GM12873 (cell line): Measurements from ENCODE around the gene ZKSCAN3.
A peak's percentile ranks its signal among the peaks of the same experiment; 100 is the strongest.

ENCODE experiments used
- TF ChIP-seq, protein P1 (sequence below): IDR thresholded peaks from 2 replicates; pipeline ENCODE4 v1.5.1; 2012; ENCODE audit warnings: low read depth, mild to moderate bottlenecking, moderate library complexity, low read length, control low read depth; ENCODE audit not compliant: insufficient read depth; ENCODE audit errors: missing control alignments

ZKSCAN3 gene

DNA sequence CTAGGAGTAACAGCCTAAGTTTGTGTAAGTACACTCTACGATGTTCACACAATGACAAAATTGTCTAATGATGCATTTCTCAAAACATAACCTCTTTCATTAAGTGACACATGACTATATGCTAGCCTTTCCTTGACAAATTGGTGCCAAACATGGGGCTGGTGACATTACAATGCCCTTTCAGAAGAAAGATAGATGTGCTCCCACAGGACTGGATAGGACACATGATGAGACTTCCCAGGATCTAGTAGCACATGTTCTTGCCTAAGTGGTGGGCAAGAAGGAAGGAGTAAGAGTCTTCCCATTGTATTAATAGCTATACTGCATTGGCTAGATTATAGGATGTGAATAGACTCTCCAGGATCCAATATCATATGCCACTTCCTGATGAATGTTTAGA is 21.5 kb downstream of the ZKSCAN3 start:
- TF ChIP-seq, protein P1, sequence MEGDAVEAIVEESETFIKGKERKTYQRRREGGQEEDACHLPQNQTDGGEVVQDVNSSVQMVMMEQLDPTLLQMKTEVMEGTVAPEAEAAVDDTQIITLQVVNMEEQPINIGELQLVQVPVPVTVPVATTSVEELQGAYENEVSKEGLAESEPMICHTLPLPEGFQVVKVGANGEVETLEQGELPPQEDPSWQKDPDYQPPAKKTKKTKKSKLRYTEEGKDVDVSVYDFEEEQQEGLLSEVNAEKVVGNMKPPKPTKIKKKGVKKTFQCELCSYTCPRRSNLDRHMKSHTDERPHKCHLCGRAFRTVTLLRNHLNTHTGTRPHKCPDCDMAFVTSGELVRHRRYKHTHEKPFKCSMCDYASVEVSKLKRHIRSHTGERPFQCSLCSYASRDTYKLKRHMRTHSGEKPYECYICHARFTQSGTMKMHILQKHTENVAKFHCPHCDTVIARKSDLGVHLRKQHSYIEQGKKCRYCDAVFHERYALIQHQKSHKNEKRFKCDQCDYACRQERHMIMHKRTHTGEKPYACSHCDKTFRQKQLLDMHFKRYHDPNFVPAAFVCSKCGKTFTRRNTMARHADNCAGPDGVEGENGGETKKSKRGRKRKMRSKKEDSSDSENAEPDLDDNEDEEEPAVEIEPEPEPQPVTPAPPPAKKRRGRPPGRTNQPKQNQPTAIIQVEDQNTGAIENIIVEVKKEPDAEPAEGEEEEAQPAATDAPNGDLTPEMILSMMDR, result no peak

DNA sequence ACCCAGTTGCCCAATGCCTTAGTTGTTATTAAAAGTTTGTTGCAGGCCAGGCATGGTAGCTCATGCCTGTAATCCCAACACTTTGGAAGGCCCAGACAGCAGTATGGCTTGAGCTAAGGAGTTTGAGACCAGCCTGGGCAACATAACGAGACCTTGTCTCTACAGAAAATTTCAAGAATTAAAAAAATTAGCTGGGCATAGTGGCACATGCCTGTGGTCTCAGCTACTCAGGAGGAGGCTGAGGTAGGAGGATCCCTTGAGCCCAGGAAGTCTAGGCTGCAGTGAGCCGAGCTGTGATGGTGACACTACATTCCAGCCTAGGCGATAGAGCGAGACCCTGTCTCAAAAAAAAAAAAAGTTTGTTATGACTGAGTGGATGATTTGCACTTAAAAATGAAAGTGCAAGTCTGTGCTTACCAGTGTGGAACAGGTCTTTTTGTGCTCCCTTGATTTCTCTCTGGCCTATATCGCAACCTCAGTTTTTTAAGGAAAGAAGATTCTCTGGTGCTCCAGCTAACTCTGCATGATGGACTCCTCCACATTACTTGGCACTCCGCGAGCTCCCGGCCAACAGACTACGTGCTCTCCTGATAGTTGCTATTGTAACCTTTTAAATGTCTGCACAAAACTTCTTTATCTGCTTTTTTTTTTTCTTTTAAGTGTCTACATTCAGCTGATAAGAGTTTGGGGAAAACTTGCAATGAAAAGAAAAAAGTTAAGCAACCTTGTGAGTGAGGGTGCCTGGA is 22.1 kb downstream of the ZKSCAN3 start:
- TF ChIP-seq, protein P1, result no peak

DNA sequence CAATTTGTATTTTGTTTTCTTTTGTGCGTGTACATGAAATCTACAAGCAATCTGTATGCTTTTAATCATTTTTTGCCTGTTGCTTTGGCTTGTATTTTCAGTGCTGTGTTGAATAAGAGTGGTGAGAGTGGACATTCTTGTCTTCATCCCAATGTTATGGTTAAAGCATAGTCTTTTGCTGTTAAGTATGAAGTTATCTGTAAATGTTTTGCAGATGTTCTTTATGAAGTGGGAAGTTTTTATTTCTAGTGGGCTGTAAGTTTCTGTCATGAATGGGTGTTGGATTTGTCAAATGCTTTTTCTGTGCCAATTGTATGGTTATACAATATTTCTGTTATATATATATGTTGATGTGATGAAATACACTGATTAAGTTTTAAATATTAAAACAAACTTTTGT is 24.2 kb downstream of the ZKSCAN3 start:
- TF ChIP-seq, protein P1, result no peak

DNA sequence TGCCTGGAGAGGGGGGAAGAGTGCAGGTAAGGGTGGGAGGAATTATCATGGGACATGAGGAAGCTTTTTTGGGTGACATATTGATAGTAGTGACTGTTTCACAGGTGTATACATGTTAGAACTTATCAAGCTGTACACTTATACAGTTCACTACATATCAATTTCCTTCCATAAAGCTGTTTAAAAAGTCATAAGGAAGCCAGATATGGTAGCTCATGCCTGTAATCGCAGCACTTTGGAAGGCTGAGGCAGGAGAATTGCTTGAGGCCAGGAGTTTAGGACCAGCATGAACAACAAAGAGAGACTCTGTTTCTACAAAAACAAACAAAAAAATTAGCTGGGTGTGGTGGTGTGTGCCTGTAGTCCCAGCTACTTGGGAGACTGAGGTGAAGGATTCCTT is 28.1 kb downstream of the ZKSCAN3 start:
- TF ChIP-seq, protein P1, result no peak

DNA sequence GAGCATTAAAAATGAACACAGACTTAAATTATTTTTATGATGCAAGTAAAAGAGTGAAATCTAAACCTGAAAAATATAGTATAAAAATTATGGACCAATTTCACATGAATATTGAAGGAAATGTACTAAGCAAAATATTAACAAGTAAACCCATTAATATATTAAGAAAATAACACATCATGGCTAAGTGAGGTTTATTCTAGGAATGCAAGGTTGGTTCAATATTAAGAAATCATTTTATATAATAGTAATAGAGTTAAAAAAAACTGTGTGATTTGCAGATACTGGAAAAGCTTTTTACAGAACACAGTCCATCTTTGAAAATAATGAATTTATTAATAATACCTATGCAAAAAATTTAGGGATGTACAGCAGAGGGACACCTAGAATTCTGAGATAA is 28.9 kb downstream of the ZKSCAN3 start:
- TF ChIP-seq, protein P1, result no peak

DNA sequence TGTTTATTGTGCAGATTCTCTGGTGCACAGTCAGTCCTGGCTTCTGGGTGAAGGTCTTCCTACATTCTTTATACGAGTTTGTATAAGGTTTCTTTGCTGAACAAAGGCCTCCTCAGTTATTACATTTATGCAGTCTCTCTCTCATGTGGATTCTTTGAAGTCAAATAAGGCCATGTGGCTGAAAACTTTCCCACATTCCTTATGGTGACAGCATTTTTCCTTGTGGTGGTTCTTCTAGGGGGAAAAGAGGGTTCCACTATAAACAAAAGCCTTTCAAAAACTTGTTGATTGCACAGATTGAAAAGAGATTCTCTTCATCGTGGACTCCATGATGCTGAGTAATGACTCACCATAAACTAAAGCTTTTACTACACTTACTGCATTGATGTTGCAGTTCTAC is 30.6 kb downstream of the ZKSCAN3 start:
- TF ChIP-seq, protein P1, result no peak

DNA sequence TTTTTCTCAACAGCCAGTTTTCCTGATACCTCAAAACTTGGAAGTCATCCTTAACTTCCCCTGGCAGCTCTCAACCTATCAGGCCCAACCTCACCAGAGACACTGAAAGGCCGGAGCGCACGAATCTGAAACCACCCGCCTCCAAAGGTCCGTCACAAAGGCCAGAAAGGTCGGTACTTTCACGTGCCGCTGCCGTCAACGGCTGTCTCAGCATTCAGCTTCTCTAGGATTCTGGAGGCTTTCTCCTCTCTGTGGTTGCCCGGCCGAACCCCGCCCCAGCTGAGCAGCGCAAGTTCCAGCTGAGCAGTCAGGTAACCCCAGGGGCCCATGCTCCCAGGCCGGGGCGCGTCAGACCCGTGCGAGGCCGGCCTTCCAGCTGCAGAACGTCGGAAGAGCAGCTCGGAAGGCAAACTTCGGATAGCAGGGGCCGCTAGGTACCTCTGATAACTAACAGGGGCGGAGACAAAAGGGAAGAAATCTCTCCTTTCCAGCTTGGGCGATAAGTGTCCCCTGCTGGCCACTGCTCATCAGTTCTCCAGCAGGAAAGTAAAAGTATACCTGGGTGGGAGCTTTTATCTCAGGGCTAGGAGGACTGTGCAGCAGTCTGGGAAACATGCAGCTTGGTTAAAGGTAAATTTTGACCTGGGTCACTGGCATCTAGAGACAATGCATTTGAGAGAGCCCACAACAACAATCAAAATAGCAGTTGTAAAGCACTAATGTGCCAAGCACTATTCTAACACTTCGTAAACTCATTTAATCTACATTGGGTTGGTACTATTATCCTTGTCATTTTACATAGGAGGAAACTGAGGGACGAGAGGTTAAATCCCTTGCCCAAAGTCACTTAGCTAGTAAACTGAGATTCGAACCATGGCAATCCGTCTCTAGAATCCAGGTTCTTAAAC is 33.7 kb downstream of the ZKSCAN3 start:
- TF ChIP-seq, protein P1, result peak; percentile 28
